IMR-90 (cell line): ENCODE results near the gene NUP210L.
A peak's percentile ranks its signal among the peaks of the same experiment; 100 is the strongest.

Source experiments
- BHLHE40 ChIP-seq: fragments of 150-350 bp; IDR thresholded peaks from 2 replicates; pipeline ENCODE4 v1.6.1; 2016; ENCODE audit warnings: mild to moderate bottlenecking, low read depth, low read length
- CTCF ChIP-seq: conservative IDR thresholded peaks from 2 replicates; pipeline ENCODE4 v1.5.1; 2012; ENCODE audit warnings: mild to moderate bottlenecking, low read depth, low read length, improper control_type of control experiment
- ELK1 ChIP-seq: fragments of 150-350 bp; IDR thresholded peaks from 2 replicates; pipeline ENCODE4 v1.6.1; 2016; ENCODE audit warnings: low read depth, mild to moderate bottlenecking, low read length, moderate library complexity, borderline replicate concordance
- MAZ ChIP-seq: IDR thresholded peaks from 2 replicates; pipeline ENCODE4 v1.6.1; 2012; ENCODE audit warnings: low read depth, mild to moderate bottlenecking, low read length, improper control_type of control experiment, moderate library complexity, borderline replicate concordance
- RAD21 ChIP-seq: IDR thresholded peaks from 2 replicates; pipeline ENCODE4 v1.6.1; 2012; ENCODE audit warnings: low read length, improper control_type of control experiment
- SMC3 ChIP-seq: fragments of 150-350 bp; IDR thresholded peaks from 2 replicates; pipeline ENCODE4 v1.6.1; 2016; ENCODE audit warnings: low read depth, mild to moderate bottlenecking, antibody characterized with exemption, low read length, moderate library complexity
- USF2 ChIP-seq: fragments of 150-350 bp; IDR thresholded peaks from 2 replicates; pipeline ENCODE4 v1.6.1; 2017; ENCODE audit warnings: mild to moderate bottlenecking, antibody characterized with exemption, low read length, low read depth

GRCh38 chr1:154198756-154199562 lies 44.1 kb upstream of the NUP210L start:
- TF ChIP-seq CTCF: peak; percentile 64
- no peak for TF ChIP-seq BHLHE40
- TF ChIP-seq USF2: no peak
- no peak for TF ChIP-seq ELK1
- TF ChIP-seq MAZ: peak; percentile 72
- TF ChIP-seq RAD21: peak; percentile 57
- TF ChIP-seq SMC3: peak; percentile 51
